B cell (primary cell): ENCODE data around the gene NEBL. TPM values are rescaled to one million over a fixed set of nuclear protein-coding genes. Genes with fewer than 3 reads are reported as not detected.

Experiments used
- ATAC-seq: fragments of 200-7000 bp; cut with Tn5 transposase; one replicate; pipeline ENCODE4 v1.10.0; 2021; ENCODE audit warnings: low read depth, mild to moderate bottlenecking, moderate number of reproducible peaks, moderate library complexity
- CTCF ChIA-PET: fragments of 350-600 bp; sonication (Branson Sonifier 250); formaldehyde crosslinking; loops from one replicate; lab custom pipeline; 2021; ENCODE audit warnings: antibody characterized with exemption, inconsistent platforms; lab: Charles Lee
- POLR2A ChIA-PET: fragments of 350-600 bp; sonication (Branson Sonifier 250); formaldehyde crosslinking; loops from one replicate; lab custom pipeline; 2021; ENCODE audit warnings: antibody characterized with exemption; lab: Charles Lee
- DNase-seq: peaks from one replicate; pipeline ENCODE4 v3.0.0; 2013
- H2AFZ ChIP-seq: 2 replicates; pipeline ENCODE4 v1.6.1; 2012; ENCODE audit warnings: mild to moderate bottlenecking, low read depth, low read length; ENCODE audit not compliant: insufficient read depth, poor library complexity, severe bottlenecking
- H3K27ac ChIP-seq, 2 donors: 1 replicate in 1 of 2; 2 replicates in 1 of 2; pipeline ENCODE4 v1.5.1; 2012 to 2013; ENCODE audit warnings: low read length in 2 of 2, mild to moderate bottlenecking in 2 of 2, moderate library complexity in 1 of 2
- H3K27me3 ChIP-seq, 4 experiments: fragments of 200-600 bp in 1 of 4; sonication (generic) in 1 of 4; replicated peaks in 1 of 4; 1 replicate in 2 of 4; 2 replicates in 2 of 4; pipeline versions ENCODE4 v1.6.1 to v1.7.0; 2013 to 2016; ENCODE audit warnings: low read length in 3 of 4, mild to moderate bottlenecking in 2 of 4, mixed read lengths in 1 of 4, moderate library complexity in 1 of 4; ENCODE audit not compliant: insufficient read depth in 4 of 4, control insufficient read depth in 3 of 4; ENCODE audit errors: control extremely low read depth in 1 of 4
- H3K36me3 ChIP-seq, 2 experiments: replicated peaks in 1 of 2; 1 replicate in 1 of 2; 2 replicates in 1 of 2; pipeline versions ENCODE4 v1.6.1 to v1.7.1; 2013; ENCODE audit warnings: low read length in 1 of 2; ENCODE audit not compliant: insufficient read depth in 2 of 2, control insufficient read depth in 1 of 2; ENCODE audit errors: control extremely low read depth in 1 of 2, extremely low read depth in 1 of 2
- H3K4me1 ChIP-seq, 2 donors: fragments of 200-600 bp in 1 of 2; sonication (generic) in 1 of 2; 1 replicate in 1 of 2; 2 replicates in 1 of 2; pipeline versions ENCODE4 v1.5.1 to v1.6.1; 2013 to 2017; ENCODE audit warnings: low read length in 2 of 2; ENCODE audit not compliant: control insufficient read depth in 2 of 2, insufficient read depth in 2 of 2
- H3K4me2 ChIP-seq: replicated peaks from 2 replicates; pipeline ENCODE3; 2012; ENCODE audit warnings: mild to moderate bottlenecking, low read depth, low read length; ENCODE audit not compliant: poor library complexity, severe bottlenecking
- H3K4me3 ChIP-seq, 5 experiments: fragments of 200-600 bp in 1 of 5; sonication (generic) in 1 of 5; 1 replicate in 3 of 5; 2 replicates in 2 of 5; pipeline versions ENCODE4 v1.5.1 to v1.7.0; 2011 to 2016; ENCODE audit warnings: low read length in 4 of 5, mild to moderate bottlenecking in 4 of 5, low read depth in 2 of 5, control low read depth in 1 of 5, moderate library complexity in 1 of 5; ENCODE audit not compliant: insufficient read depth in 1 of 5; ENCODE audit errors: control extremely low read depth in 1 of 5, extremely low read depth in 1 of 5
- H3K79me2 ChIP-seq: fragments of 200-600 bp; sonication (generic); one replicate; pipeline ENCODE4 v1.6.0; 2016; ENCODE audit warnings: low read length; ENCODE audit not compliant: control insufficient read depth, insufficient read depth
- H3K9ac ChIP-seq: fragments of 200-600 bp; sonication (generic); 2 replicates; pipeline ENCODE4 v1.6.1; 2017; ENCODE audit warnings: mild to moderate bottlenecking, low read length, moderate library complexity
- H3K9me3 ChIP-seq, 3 donors: one replicate each; pipeline versions ENCODE4 v1.6.1 to v1.7.1; 2013; ENCODE audit warnings: low read length in 2 of 3; ENCODE audit not compliant: control insufficient read depth in 2 of 3, insufficient read depth in 1 of 3; ENCODE audit errors: control extremely low read depth in 1 of 3
- H4K20me1 ChIP-seq: 2 replicates; pipeline ENCODE4 v1.6.0; 2012; ENCODE audit warnings: mild to moderate bottlenecking, low read length; ENCODE audit not compliant: insufficient read depth, control insufficient read depth, poor library complexity, severe bottlenecking
- H3K27ac Mint-ChIP-seq: one replicate; pipeline ENCODE4 v1.8.0; 2021; ENCODE audit warnings: mixed read lengths
- H3K27me3 Mint-ChIP-seq: one replicate; pipeline ENCODE4 v1.8.0; 2021; ENCODE audit warnings: mixed read lengths
- H3K4me1 Mint-ChIP-seq: one replicate; pipeline ENCODE4 v1.8.0; 2021; ENCODE audit warnings: mixed read lengths
- H3K4me3 Mint-ChIP-seq: one replicate; pipeline ENCODE4 v1.8.0; 2021; ENCODE audit warnings: mixed read lengths
- H3K9me3 Mint-ChIP-seq: one replicate; pipeline ENCODE4 v1.8.0; 2022; ENCODE audit warnings: mixed read lengths; ENCODE audit not compliant: insufficient read depth
- EZH2 ChIP-seq: IDR thresholded peaks from 2 replicates; pipeline ENCODE4 v1.6.1; 2012; ENCODE audit warnings: borderline replicate concordance, low read depth, mild to moderate bottlenecking, moderate library complexity, low read length; ENCODE audit not compliant: insufficient read depth, poor library complexity, severe bottlenecking
- WGBS: methylation state at CpG from one replicate; pipeline ENCODE4 v1.1.5; 2013; ENCODE audit warnings: missing lambda C conversion rate; ENCODE audit not compliant: insufficient coverage; 5-methylcytosine and 5-hydroxymethylcytosine counted together
- intact Hi-C: fragments of 100-400 bp; cut with micrococcal nuclease; formaldehyde crosslinking; loops from one replicate; pipeline ENCODE4 v1.10.0; 2022
- polyA plus RNA-seq: library from polyadenylated mRNA; depleted of rRNA; stranded (reverse); fragments of >200 nt; gene quantifications from 2 replicates; pipeline ENCODE4 v1.2.3, GENCODE V29; 2012
- total RNA-seq, 2 donors: library from RNA; stranded (reverse); fragments of 120-200 nt in 1 of 2; gene quantifications; 1 replicate in 1 of 2; 2 replicates in 1 of 2; pipeline versions ENCODE4 v1.2.3 to v1.2.4, GENCODE V29; 2013 to 2022
- TF ChIP-seq, protein P1 (sequence below): fragments of 200-600 bp; IDR thresholded peaks from one replicate; pipeline ENCODE4 v1.8.0; 2022; ENCODE audit warnings: antibody characterized with exemption, mild to moderate bottlenecking

NEBL gene
- total and polyA plus RNA-seq, 2 donors (not counting 1 experiment from before 2014, with no cell fraction given), result not detected

DNA sequence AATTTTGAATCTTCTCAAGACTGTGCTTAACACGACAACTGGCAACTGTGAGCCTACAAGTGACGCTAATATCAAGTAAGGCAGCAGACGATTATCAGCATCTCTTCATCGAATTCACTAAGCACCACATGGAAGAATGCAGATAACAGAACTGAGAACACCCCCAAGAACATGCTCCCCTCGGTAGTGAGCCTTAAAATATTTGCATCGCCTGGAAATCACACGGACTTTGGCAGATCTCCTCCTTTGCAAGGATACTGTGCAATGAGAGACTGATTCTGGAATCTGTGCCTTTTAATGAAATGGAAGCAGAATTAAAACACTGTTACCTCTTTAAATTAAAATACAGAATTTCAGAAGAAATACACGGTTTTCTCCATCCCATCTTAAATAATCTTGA lies 38.2 kb upstream of the NEBL start:
- WGBS, result 93% methylated on average over 6 of the region's 8 CpGs
- Histone ChIP-seq H3K36me3 (no peaks in the 10 kb centered on the region), H2AFZ (no peak overlapping the region), H4K20me1 (no peaks in the 10 kb centered on the region), H3K27ac (no peak overlapping the region), H3K27me3 (no peaks in the 10 kb centered on the region), H3K4me2 (no peak overlapping the region), H3K4me3 (no peak overlapping the region), H3K9me3 (peaks cover 0 to 3% (median 0%) of the 10 kb centered on the region in 3 donors), H3K79me2 (no peaks in the 10 kb centered on the region), H3K4me1 (no peaks in the 10 kb centered on the region), H3K9ac (no peak overlapping the region)
- H3K4me1 Mint-ChIP-seq, result no peaks in the 10 kb centered on the region
- ATAC-seq (no peak), DNase-seq (no peak)
- POLR2A ChIA-PET, result no interaction called here
- H3K9me3 Mint-ChIP-seq, result peaks cover 3% of the 10 kb centered on the region
- H3K4me3 Mint-ChIP-seq, result no peak overlapping the region
- H3K27me3 Mint-ChIP-seq, result no peaks in the 10 kb centered on the region
- intact Hi-C loops, result no loop called here
- TF ChIP-seq, protein P1, sequence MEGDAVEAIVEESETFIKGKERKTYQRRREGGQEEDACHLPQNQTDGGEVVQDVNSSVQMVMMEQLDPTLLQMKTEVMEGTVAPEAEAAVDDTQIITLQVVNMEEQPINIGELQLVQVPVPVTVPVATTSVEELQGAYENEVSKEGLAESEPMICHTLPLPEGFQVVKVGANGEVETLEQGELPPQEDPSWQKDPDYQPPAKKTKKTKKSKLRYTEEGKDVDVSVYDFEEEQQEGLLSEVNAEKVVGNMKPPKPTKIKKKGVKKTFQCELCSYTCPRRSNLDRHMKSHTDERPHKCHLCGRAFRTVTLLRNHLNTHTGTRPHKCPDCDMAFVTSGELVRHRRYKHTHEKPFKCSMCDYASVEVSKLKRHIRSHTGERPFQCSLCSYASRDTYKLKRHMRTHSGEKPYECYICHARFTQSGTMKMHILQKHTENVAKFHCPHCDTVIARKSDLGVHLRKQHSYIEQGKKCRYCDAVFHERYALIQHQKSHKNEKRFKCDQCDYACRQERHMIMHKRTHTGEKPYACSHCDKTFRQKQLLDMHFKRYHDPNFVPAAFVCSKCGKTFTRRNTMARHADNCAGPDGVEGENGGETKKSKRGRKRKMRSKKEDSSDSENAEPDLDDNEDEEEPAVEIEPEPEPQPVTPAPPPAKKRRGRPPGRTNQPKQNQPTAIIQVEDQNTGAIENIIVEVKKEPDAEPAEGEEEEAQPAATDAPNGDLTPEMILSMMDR, result no peak
- CTCF ChIA-PET, result no interaction called here
- H3K27ac Mint-ChIP-seq, result no peak overlapping the region

DNA sequence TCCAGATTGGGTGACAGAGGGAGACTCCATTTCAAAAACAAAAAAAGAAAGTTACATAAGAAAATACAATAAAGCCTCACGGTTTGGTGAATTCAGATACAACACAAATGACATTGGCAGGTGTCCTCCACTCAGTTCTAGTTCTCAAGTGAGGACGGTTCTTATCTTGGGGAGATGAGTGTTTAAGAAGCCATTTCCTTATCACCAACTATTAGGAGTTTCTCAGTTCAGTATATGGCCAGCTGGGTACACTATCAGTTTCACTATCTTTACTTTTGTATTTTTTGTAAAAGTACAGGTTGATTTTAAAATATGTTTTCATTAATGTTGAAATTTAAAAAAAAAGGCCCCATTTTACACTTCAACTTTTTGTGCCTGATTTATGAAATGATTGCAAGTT lies 36.6 kb upstream of the NEBL start:
- POLR2A ChIA-PET, result no interaction called here
- H3K4me2 ChIP-seq, result no peak overlapping the region
- H3K27me3 Mint-ChIP-seq, result no peaks in the 10 kb centered on the region

More for the DNA sequence above, 36.6 kb upstream of the NEBL start:
- ATAC-seq (no peak), DNase-seq (no peak)
- Mint-ChIP-seq H3K4me1 (no peaks in the 10 kb centered on the region), H3K27ac (no peak overlapping the region), H3K9me3 (peaks cover 3% of the 10 kb centered on the region), H3K4me3 (no peak overlapping the region)
- H4K20me1 ChIP-seq, result no peaks in the 10 kb centered on the region
- H3K36me3 ChIP-seq, result no peaks in the 10 kb centered on the region
- no peaks in the 10 kb centered on the region for H3K79me2 ChIP-seq
- no peak overlapping the region for H3K9ac ChIP-seq
- no peaks in the 10 kb centered on the region for H3K27me3 ChIP-seq
- no peaks in the 10 kb centered on the region for H3K4me1 ChIP-seq
- intact Hi-C loops, result no loop called here
- TF ChIP-seq EZH2, result no peak
- TF ChIP-seq, protein P1, result no peak
- no peak overlapping the region for H2AFZ ChIP-seq
- CTCF ChIA-PET, result no interaction called here
- no CpG with 5 or more reads among the region's 2 CpGs for WGBS
- peaks cover 0 to 3% (median 0%) of the 10 kb centered on the region in 3 donors for H3K9me3 ChIP-seq
- no peak overlapping the region for H3K27ac ChIP-seq
- no peak overlapping the region for H3K4me3 ChIP-seq
